GM12891 (cell line): Measurements from ENCODE around the gene SEMA6A.

ENCODE experiments used
- POLR2A ChIP-seq: IDR thresholded peaks from 2 replicates; pipeline ENCODE4 v1.6.1; 2011; ENCODE audit warnings: low read depth, low read length, control low read depth
- POLR2AphosphoS5 ChIP-seq: IDR thresholded peaks from 2 replicates; pipeline ENCODE4 v1.6.1; 2011; ENCODE audit warnings: low read depth, low read length, control low read depth

DNA sequence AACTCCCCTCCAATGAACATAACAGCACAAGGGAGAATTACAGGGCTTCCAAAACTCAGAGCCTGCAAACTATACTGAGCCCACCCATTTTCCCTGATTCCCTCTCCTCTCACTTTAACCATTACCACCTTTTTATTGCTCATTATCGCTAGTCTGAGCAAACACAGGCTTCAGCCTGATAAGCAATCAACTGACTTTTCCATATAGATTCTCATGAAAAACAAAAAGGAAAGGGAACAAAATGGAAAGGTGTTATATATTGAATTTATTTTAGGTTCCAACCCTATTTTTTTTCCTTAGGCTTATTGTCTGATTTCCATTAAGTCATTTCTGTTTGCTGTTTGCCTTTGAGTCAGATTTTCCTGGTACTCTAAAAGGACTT is 27.9 kb downstream of the SEMA6A start:
- no peak for TF ChIP-seq POLR2AphosphoS5
- no peak for TF ChIP-seq POLR2A
